ENCODE measurements around the gene PDSS2. TPM values are rescaled to one million over a fixed set of nuclear protein-coding genes. Genes with fewer than 3 reads are reported as not detected.

PDSS2 gene
- polyA plus RNA-seq, 2 donors: 3.6 to 7.3 TPM

DNA sequence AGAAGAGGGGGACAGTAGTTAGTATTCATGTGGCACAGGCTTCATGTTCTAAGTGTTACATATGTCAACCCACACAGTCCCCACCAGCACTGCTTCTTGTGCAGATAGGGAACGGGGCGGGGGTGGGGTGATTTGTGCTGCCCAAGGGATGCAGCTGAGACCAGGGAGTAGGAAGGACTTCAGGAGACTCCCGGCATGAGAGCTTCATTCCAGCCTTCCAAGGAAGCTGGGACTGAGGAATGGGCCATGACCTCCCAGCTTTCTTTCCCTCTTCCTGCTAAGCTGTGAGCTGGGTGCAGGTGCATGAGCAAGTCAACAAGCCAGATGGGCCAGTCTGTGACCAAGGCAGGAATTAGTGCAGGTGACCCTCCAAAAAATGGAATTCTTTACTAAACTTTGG is 353.2 kb downstream of the PDSS2 start:
- Histone ChIP-seq H3K4me3 (ENCODE audit: low read depth in 1 of 2, low read length in 2 of 2) (no peak overlapping the region), H3K27ac (ENCODE audit: low read depth in 2 of 2, low read length in 1 of 2) (no peak overlapping the region), H3K36me3 (ENCODE audit: control insufficient read depth in 2 of 2, insufficient read depth in 2 of 2, low read length in 1 of 2) (no peaks in the 10 kb centered on the region), H3K9me3 (ENCODE audit: control insufficient read depth in 2 of 2, insufficient read depth in 1 of 2, low read depth in 1 of 2, low read length in 1 of 2) (no peaks in the 10 kb centered on the region), H3K4me1 (ENCODE audit: control insufficient read depth in 2 of 2, insufficient read depth in 2 of 2, low read length in 1 of 2) (no peaks in the 10 kb centered on the region), H3K27me3 (ENCODE audit: control insufficient read depth in 1 of 2, insufficient read depth in 2 of 2, low read length in 2 of 2) (no peaks in the 10 kb centered on the region)
- WGBS, 2 donors: 86 to 87% methylated on average over 3 of the region's 3 CpGs

- Histone ChIP-seq H3K4me3 (ENCODE audit: low read depth in 1 of 2, low read length in 2 of 2) (no peak overlapping the region), H3K9me3 (ENCODE audit: control insufficient read depth in 2 of 2, insufficient read depth in 1 of 2, low read depth in 1 of 2, low read length in 1 of 2) (no peaks in the 10 kb centered on the region), H3K36me3 (ENCODE audit: control insufficient read depth in 2 of 2, insufficient read depth in 2 of 2, low read length in 1 of 2) (no peaks in the 10 kb centered on the region), H3K4me1 (ENCODE audit: control insufficient read depth in 2 of 2, insufficient read depth in 2 of 2, low read length in 1 of 2) (no peaks in the 10 kb centered on the region), H3K27ac (ENCODE audit: low read depth in 2 of 2, low read length in 1 of 2) (no peak overlapping the region), H3K27me3 (ENCODE audit: control insufficient read depth in 1 of 2, insufficient read depth in 2 of 2, low read length in 2 of 2) (no peaks in the 10 kb centered on the region)
- 80 to 85% methylated on average over 7 of the region's 7 CpGs for WGBS, 2 donors
Measured at GRCh38 chr6:107105511-107106116, 353.8 kb downstream of the PDSS2 start.

DNA sequence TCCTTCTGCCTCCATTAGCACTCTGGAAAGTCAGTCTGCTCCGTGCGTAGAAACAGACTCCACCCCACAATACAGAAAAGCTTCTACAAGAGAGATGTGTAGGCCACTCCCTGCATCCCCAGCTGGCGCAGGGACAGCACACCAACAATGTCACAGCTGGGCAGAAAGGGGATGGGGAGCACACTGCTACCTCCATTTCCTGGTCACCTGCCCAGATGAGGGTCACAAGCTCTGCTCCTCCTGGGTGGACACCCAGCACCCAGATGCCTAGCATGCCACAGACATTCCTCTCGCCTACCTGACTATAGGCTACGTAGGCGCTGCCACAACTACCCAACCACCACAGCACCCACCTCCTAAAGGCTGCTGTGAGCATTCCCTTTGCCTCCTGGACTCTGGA is 356.3 kb downstream of the PDSS2 start:
- Histone ChIP-seq H3K4me3 (ENCODE audit: low read depth in 1 of 2, low read length in 2 of 2) (no peak overlapping the region), H3K27ac (ENCODE audit: low read depth in 2 of 2, low read length in 1 of 2) (no peak overlapping the region), H3K27me3 (ENCODE audit: control insufficient read depth in 1 of 2, insufficient read depth in 2 of 2, low read length in 2 of 2) (no peaks in the 10 kb centered on the region), H3K36me3 (ENCODE audit: control insufficient read depth in 2 of 2, insufficient read depth in 2 of 2, low read length in 1 of 2) (peaks cover 0 to 2% of the 10 kb centered on the region in 2 donors), H3K4me1 (ENCODE audit: control insufficient read depth in 2 of 2, insufficient read depth in 2 of 2, low read length in 1 of 2) (no peaks in the 10 kb centered on the region), H3K9me3 (ENCODE audit: control insufficient read depth in 2 of 2, insufficient read depth in 1 of 2, low read depth in 1 of 2, low read length in 1 of 2) (no peaks in the 10 kb centered on the region)
- WGBS, 2 donors: 86 to 89% methylated on average over 6 of the region's 6 CpGs

Other genes with a start within 250 kb of the PDSS2 start
- gene SOBP, start 30.6 kb upstream of the PDSS2 start, polyA plus RNA-seq: under 1 TPM; 0.59 to 0.84 TPM